H1 (cell line): ENCODE data around the gene DNAJA3.

Experiments used
- CTCF ChIP-seq, 3 experiments: IDR thresholded peaks; 1 replicate in 2 of 3; 2 replicates in 1 of 3; pipeline versions ENCODE4 v1.5.1 to v1.6.1; 2011; ENCODE audit warnings: low read length in 3 of 3, mild to moderate bottlenecking in 3 of 3, inconsistent platforms in 2 of 3, low read depth in 1 of 3, moderate library complexity in 1 of 3; ENCODE audit not compliant: insufficient read depth in 1 of 3; ENCODE audit errors: control extremely low read depth in 1 of 3
- EP300 ChIP-seq, 2 experiments: IDR thresholded peaks; 1 replicate in 1 of 2; 2 replicates in 1 of 2; pipeline ENCODE4 v1.6.1; 2011 to 2012; ENCODE audit warnings: low read depth in 2 of 2, low read length in 2 of 2, mild to moderate bottlenecking in 2 of 2, borderline replicate concordance in 1 of 2, inconsistent platforms in 1 of 2, moderate library complexity in 1 of 2
- POLR2A ChIP-seq, 2 experiments: IDR thresholded peaks; 1 replicate in 1 of 2; 2 replicates in 1 of 2; pipeline ENCODE4 v1.6.1; 2011; ENCODE audit warnings: low read depth in 2 of 2, low read length in 2 of 2, mild to moderate bottlenecking in 2 of 2; ENCODE audit errors: control extremely low read depth in 1 of 2
- RNF2 ChIP-seq: fragments of 200-900, 300-1000 bp; sonication (generic); IDR thresholded peaks from 2 replicates; pipeline ENCODE4 v1.7.1; 2016; ENCODE audit warnings: borderline replicate concordance, low read depth, mild to moderate bottlenecking, antibody characterized with exemption, low read length; ENCODE audit not compliant: poor library complexity, severe bottlenecking; ENCODE audit errors: missing control alignments
- SIN3A ChIP-seq, 2 experiments: IDR thresholded peaks in 1 of 2; conservative IDR thresholded peaks in 1 of 2; 2 replicates each; pipeline ENCODE4 v1.6.1; 2011 to 2012; ENCODE audit warnings: low read length in 2 of 2, improper control_type of control experiment in 1 of 2, low read depth in 1 of 2, mild to moderate bottlenecking in 1 of 2

DNA sequence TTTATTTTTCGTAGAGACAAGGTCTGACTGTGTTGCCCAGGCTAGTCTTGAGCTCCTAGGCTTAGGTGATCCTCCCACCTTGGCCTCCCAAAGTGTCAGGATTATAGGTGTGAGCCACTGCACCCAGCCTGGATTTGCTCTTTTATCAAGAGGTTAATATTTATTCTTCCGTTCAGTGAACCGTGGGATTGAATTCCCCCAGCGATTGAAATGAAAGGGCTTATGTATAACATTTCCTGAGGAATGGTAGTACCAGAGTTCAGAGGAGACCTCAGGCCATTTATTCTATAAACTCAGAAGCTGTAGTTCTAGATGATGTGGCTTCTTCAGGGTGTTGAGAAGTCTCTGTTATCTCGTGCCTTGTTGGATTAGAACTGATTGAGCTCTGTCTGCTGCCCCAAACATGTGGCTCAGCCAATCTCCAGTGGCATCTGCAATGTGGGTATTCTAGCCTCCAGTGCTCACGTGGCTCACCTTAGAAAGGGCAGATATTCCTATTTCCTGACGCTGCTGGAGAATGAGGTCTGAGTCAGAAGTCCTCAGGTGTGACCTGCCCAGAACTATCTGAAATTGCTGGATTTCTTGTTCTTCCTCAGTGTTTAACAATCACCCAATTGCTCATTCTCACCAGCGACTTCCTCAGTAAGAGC lies 73.0 kb downstream of the DNAJA3 start:
- no peak for TF ChIP-seq CTCF (IDR thresholded peaks at IDR 0.05; ENCODE audit: control extremely low read depth in 1 of 3, insufficient read depth in 1 of 3, low read depth in 1 of 3, low read length in 3 of 3)
- TF ChIP-seq POLR2A (IDR thresholded peaks at IDR 0.05; ENCODE audit: control extremely low read depth in 1 of 2, low read depth in 2 of 2, low read length in 2 of 2), result no peak
- TF ChIP-seq SIN3A (conservative IDR thresholded peaks at IDR 0.05 in 1 of 2, IDR thresholded peaks at IDR 0.05 in 1 of 2; ENCODE audit: low read depth in 1 of 2, low read length in 2 of 2), result no peak
- TF ChIP-seq EP300 (IDR thresholded peaks at IDR 0.05; ENCODE audit: borderline replicate concordance in 1 of 2, low read depth in 2 of 2, low read length in 2 of 2), result no peak
- no peak for TF ChIP-seq RNF2
